ENCODE measurements around the gene UBE3D. TPM values are rescaled to one million over a fixed set of nuclear protein-coding genes. Genes with fewer than 3 reads are reported as not detected.

Gene UBE3D
- total and polyA plus RNA-seq, 2 of the 8 experiments (the other 6 are each of a cell fraction or from before 2014, with no cell fraction given) = 5.7 to 16.3 TPM

DNA sequence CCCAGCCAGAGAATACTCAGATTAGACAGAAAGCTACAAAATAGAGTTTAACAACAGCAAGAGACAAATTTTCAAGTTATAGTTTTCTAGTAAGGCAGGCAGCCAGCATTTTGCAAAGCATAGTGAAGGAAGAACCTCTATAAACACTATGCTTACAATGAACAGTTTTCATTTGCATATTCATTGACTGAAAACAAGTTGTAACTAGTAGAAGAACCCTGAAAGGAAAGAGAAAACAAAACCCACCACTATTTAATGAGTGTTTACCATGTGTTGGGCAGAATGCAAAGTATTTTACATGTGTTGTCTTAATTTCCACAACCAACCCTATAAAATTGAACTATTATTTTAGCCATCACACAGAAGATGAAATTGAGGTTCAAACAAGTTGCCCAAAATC lies 196.1 kb downstream of the UBE3D start (continued):
- TF ChIP-seq, protein P1, sequence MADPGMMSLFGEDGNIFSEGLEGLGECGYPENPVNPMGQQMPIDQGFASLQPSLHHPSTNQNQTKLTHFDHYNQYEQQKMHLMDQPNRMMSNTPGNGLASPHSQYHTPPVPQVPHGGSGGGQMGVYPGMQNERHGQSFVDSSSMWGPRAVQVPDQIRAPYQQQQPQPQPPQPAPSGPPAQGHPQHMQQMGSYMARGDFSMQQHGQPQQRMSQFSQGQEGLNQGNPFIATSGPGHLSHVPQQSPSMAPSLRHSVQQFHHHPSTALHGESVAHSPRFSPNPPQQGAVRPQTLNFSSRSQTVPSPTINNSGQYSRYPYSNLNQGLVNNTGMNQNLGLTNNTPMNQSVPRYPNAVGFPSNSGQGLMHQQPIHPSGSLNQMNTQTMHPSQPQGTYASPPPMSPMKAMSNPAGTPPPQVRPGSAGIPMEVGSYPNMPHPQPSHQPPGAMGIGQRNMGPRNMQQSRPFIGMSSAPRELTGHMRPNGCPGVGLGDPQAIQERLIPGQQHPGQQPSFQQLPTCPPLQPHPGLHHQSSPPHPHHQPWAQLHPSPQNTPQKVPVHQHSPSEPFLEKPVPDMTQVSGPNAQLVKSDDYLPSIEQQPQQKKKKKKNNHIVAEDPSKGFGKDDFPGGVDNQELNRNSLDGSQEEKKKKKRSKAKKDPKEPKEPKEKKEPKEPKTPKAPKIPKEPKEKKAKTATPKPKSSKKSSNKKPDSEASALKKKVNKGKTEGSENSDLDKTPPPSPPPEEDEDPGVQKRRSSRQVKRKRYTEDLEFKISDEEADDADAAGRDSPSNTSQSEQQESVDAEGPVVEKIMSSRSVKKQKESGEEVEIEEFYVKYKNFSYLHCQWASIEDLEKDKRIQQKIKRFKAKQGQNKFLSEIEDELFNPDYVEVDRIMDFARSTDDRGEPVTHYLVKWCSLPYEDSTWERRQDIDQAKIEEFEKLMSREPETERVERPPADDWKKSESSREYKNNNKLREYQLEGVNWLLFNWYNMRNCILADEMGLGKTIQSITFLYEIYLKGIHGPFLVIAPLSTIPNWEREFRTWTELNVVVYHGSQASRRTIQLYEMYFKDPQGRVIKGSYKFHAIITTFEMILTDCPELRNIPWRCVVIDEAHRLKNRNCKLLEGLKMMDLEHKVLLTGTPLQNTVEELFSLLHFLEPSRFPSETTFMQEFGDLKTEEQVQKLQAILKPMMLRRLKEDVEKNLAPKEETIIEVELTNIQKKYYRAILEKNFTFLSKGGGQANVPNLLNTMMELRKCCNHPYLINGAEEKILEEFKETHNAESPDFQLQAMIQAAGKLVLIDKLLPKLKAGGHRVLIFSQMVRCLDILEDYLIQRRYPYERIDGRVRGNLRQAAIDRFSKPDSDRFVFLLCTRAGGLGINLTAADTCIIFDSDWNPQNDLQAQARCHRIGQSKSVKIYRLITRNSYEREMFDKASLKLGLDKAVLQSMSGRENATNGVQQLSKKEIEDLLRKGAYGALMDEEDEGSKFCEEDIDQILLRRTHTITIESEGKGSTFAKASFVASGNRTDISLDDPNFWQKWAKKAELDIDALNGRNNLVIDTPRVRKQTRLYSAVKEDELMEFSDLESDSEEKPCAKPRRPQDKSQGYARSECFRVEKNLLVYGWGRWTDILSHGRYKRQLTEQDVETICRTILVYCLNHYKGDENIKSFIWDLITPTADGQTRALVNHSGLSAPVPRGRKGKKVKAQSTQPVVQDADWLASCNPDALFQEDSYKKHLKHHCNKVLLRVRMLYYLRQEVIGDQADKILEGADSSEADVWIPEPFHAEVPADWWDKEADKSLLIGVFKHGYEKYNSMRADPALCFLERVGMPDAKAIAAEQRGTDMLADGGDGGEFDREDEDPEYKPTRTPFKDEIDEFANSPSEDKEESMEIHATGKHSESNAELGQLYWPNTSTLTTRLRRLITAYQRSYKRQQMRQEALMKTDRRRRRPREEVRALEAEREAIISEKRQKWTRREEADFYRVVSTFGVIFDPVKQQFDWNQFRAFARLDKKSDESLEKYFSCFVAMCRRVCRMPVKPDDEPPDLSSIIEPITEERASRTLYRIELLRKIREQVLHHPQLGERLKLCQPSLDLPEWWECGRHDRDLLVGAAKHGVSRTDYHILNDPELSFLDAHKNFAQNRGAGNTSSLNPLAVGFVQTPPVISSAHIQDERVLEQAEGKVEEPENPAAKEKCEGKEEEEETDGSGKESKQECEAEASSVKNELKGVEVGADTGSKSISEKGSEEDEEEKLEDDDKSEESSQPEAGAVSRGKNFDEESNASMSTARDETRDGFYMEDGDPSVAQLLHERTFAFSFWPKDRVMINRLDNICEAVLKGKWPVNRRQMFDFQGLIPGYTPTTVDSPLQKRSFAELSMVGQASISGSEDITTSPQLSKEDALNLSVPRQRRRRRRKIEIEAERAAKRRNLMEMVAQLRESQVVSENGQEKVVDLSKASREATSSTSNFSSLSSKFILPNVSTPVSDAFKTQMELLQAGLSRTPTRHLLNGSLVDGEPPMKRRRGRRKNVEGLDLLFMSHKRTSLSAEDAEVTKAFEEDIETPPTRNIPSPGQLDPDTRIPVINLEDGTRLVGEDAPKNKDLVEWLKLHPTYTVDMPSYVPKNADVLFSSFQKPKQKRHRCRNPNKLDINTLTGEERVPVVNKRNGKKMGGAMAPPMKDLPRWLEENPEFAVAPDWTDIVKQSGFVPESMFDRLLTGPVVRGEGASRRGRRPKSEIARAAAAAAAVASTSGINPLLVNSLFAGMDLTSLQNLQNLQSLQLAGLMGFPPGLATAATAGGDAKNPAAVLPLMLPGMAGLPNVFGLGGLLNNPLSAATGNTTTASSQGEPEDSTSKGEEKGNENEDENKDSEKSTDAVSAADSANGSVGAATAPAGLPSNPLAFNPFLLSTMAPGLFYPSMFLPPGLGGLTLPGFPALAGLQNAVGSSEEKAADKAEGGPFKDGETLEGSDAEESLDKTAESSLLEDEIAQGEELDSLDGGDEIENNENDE (IDR thresholded peaks at IDR 0.05; ENCODE audit: insufficient replicate concordance, low read length) = no peak
- no peak for TF ChIP-seq SRF (IDR thresholded peaks at IDR 0.05; ENCODE audit: low read depth, low read length)
- TF ChIP-seq NANOG (IDR thresholded peaks at IDR 0.05; ENCODE audit: insufficient read depth, low read depth, low read length, poor library complexity, severe bottlenecking) = no peak
- no peak for TF ChIP-seq EP300 (IDR thresholded peaks at IDR 0.05; ENCODE audit: borderline replicate concordance in 1 of 2, low read depth in 2 of 2, low read length in 2 of 2)
- no peak for TF ChIP-seq E2F6 (IDR thresholded peaks at IDR 0.05)

All from H1 (cell line).